HG03432 (cell line): ENCODE measurements around the gene CCDC57.
A peak's percentile ranks its signal among the peaks of the same experiment; 100 is the strongest.

ENCODE experiments used
- ATAC-seq: cut with Tn5 transposase; IDR thresholded peaks from one replicate; pipeline ENCODE4 v1.9.1; 2021; ENCODE audit warnings: mild to moderate bottlenecking, moderate library complexity; ENCODE audit not compliant: unreplicated experiment

CCDC57 gene

DNA sequence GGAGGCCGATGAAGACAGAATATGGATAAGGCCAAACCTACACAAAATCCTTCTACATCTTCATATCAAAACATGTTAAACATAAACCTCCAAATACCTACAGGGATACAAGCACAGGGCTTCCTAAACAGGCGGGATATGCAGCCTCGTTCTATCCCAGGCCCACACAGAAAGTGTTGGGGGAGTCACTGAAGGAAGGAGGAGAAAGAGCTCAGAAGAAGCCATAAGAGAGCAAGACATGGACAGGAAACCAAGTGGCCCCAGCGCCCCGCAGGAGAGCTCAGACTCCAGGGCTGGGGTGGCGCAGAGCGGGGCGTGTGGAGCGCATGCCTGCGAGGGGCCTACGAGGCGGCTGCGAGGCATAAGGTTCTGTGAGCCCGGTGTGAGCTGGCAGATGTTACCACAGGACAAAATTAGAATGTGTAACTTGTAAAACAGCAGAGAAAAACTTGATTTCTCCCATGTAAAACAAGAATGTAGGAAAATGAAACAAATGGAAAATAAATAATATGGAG is 103.6 kb downstream of the CCDC57 start:
- ATAC-seq = no peak

DNA sequence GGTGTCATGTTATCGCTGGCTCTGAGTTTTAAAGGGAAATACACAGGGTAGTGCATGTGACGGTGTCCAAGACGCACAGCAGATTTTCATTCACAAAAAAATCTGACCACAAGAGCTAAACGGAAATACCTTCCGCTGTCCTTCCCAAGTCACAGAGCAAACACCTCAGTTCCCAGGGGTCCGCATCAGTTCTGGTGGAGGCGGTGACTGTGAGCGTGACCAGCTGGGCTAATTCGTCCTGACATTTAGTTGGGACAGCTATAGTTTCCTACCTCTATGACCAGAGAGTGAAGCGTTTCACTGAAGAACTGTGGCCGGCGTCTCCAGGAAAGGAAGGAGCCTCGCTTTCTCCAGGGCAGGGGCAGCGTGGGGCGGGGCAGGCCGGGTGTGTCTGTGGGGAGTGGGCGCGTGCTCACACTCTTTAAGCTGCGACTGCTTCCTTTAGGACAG is 104.1 kb downstream of the CCDC57 start:
- ATAC-seq = no peak

GRCh38 chr17:82108038-82108437 is 104.6 kb downstream of the CCDC57 start:
- no peak for ATAC-seq

GRCh38 chr17:82107341-82107860 is 105.2 kb downstream of the CCDC57 start:
- ATAC-seq = no peak

DNA sequence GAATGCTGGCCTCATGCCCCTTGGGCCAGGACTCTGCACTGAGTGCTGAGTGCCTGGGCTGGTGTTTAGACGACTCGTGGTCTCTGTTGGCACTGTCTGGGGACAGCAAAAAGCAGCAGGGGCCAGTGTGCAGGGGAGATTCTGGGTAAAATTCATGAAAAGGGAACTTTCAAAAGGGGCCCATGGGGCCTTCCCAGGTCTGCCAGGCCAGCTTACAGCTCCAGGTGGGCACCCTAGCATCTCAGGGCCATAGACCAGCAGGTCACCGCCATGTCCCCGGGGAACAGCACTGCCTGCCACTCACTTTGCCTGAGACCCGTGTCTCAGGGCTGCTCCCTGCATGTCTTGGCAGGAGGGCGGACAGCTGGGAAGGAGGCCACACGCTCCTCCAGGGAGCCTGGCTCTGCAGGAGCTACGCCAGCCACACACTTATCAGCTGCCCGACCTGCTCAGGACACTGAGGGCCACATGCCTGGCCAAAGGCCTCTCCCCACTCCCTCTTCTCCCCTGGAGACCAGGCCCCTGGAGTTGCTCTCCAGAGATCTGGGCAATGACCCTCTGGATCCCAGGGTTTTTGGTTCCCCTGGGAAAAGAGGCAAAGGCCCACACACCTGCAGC is 105.8 kb downstream of the CCDC57 start:
- ATAC-seq = no peak

GRCh38 chr17:82105882-82106687 is 106.6 kb downstream of the CCDC57 start:
- peak; percentile 77 for ATAC-seq

- no peak for ATAC-seq
These were observed 107.2 kb downstream of the CCDC57 start for GRCh38 chr17:82105417-82105881.

DNA sequence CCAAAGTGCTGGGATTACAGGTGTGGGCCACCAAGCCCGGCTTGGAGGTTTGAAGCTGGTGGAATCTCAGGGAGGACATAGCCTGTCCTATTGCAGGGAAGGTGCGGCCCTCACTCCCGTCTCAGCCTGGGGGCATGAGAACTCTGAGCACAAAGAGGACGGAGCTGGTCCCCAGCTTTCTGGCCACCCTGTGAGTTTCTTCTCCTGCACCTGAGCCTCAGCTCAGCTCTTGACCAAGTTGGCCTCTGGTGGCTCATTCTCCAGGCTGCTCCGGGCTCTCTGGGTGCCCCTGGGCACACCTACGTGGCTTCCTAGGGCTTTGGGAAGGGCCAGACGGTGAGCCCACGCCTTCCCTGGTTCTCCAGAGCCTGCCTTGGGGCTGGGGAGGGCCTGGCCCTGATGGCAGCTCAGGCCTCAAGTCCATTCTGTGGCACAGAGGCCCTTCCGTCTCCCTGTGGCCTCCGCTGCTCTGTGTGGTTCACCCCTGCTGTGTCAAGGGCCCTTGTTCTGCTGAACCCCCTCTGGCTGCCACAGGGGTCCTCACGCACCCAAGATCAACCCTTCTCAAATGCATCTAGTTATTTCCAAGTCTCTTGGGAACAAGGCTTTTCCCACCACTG is 107.7 kb downstream of the CCDC57 start:
- ATAC-seq = no peak

DNA sequence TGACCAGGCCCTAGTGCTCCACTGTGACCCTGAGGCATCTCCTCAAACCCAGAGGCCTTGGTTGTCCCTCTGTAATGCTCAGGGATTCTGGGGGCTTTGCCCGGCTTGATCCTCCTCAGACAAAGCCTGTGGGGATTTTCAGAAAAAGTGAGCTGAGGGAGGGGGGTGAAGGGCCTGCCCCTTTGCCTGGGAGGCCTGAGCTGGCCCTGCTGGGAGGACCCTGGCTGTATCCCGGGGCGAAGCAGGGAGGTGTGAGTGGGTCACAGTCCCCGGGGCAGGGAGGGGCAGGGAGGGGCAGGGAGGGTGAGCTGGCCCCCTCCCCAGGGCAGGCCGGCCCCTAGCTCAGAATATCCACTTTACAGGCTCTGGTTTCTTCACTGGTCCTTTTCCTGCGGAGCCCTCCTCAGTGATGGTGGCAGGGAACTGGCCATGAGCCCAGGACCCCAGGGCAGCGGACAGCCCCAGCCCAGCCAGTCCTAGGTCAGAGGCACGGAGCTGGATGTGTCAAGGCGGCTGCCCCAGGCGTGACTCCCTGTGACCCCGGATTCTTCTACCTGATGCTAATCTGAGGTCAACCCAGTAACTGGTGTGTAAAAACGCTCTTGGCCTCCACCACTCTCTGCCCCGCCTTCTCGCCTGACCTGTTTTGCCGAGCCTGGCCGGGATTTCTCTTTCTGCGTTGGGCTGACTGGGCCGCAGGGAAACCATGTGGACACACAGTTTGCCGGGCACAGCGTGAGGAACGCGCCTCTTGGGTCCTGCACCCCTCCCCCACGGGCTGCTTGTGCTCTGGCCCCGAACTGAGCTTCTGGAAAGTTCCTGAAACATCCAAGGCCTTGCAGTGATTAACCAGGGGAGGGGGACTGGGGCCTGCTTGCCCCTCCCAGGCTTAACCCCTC is 108.8 kb downstream of the CCDC57 start:
- ATAC-seq = no peak

DNA sequence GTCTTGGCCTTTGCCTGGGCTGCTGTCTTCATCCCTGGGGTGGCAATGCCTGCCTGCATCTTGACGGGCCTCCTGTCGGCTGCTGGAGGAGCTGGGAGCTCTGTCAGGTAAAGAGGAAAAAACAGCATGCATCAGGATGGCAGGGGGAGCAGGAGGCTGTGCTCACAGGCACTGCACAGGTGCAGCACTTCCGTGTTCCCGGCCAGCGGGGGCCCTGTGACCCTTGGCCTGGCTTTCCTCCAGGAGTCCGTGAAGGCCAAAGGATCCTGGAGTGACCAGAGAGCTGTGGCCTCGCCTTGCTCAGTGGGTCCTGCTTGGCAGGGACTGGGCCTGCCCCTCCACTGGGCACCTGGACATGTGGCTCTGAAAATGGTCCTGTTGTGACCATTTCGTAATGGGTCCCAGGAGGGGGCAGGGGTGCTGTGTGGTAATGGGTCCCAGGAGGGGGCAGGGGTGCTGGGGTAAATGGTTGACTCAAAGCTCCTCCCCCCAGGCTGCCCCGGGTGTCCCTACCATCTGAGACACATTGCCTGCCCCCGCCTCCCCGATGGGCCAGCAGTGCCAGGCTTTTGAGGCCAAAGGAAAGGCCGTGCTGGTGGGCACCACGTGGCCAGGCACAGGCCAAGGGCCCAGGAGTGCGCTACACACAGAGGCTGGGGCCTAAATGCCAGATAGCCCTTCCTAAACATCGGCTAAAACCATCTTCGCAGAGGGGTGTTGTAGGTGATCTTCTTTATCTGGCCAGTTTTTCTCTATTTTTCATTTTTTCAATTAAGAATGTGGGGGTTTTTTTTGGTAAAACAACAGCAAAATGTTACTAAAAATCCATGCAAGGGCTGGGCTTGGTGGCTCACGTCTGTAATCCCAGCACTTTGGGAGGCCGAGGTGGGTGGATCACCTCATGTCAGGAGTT is 110.6 kb downstream of the CCDC57 start:
- ATAC-seq = no peak

- ATAC-seq = no peak
These were observed 111.3 kb downstream of the CCDC57 start for GRCh38 chr17:82101301-82101715.

- ATAC-seq = no peak
These were observed 111.9 kb downstream of the CCDC57 start for GRCh38 chr17:82100502-82101298.

- peak; percentile 16 for ATAC-seq
These were observed 113.5 kb downstream of the CCDC57 start for GRCh38 chr17:82098939-82099763.

GRCh38 chr17:82098169-82098938 is 114.3 kb downstream of the CCDC57 start, which contains the start of gene FASN:
TSS of gene FASN (minus strand) at chr17:82098236. CDS start at chr17:82096445, 1,791 bp downstream.
- peak; percentile 64 for ATAC-seq

GRCh38 chr17:82097919-82098168 is 114.8 kb downstream of the CCDC57 start:
- peak; percentile 28 for ATAC-seq

DNA sequence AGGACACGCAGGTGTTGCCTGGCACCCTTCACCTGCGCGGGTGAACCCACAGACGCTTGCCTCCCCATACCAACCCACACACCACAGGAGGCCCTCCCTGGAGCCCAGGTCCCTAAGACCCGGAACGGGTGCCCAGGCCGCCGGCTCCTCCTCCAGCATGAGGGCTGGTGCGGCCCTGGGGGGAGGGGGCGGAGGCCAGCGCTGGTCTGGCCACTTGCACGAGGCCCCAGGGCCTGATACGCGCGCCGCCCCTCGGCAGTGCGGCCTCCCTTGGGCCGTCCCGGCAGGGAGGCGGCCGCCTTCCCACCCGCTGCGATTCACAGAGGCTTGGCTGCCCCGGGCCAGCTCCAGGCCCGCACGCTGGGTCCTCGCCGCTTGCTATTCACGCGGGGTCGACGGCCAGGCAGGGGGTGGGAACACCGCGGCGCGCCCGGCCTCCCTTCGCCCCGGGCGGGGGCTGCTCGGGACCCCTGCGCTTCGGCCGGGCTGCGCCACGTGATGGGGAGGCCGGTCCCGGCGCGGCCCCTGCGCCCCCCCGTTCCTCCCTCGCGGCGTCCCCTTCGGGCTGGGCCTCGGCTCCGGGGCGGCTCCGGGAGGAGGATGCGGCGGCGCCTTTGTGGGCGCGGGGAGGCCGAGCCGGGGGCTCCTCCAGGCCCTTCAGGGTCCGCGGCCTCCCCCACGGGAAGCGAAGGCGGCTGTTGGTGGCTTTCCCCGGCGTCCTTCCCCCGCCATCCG is 115.3 kb downstream of the CCDC57 start:
- peak; percentile 2 for ATAC-seq
